ENCODE data around the gene SPEN.

Gene SPEN

DNA sequence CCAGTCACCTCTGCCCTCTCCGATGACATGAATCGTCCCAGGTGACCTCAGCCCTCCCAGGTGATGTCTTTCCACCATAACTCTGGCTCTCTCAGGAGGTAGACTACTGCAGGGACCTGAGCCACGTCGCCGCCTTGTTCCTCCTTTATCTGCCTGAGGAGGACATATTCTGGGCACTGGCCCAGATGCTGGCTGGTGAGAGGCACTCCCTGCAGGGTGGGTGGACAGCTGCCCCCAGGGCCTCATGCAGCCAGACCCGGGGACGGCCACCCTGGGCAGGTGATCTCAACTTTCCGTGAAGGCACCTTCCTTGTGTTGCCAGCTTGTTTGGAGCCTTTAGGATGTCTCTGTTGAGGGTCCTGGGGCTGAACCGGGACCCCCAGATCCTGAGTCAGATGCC lies 142.3 kb downstream of the SPEN start:
- no peak for DNase-seq (ENCODE audit: low spot score)

Data from hematopoietic multipotent progenitor cell treated with erythropoietin and hydrocortisone succinate and interleukin-3 and kit ligand, for 17 days (in vitro differentiated cells).